Ishikawa (cell line): ENCODE data around the gene PDE6B.

Experiments used
- CEBPB ChIP-seq: IDR thresholded peaks from 2 replicates; pipeline ENCODE4 v1.6.1; 2012
- CREB1 ChIP-seq: IDR thresholded peaks from 2 replicates; pipeline ENCODE4 v1.6.1; 2012; ENCODE audit warnings: low read depth
- EGR1 ChIP-seq: IDR thresholded peaks from 2 replicates; pipeline ENCODE4 v1.6.1; 2012
- EP300 ChIP-seq: IDR thresholded peaks from 2 replicates; pipeline ENCODE4 v1.6.1; 2012; ENCODE audit warnings: borderline replicate concordance
- FOXM1 ChIP-seq: IDR thresholded peaks from 2 replicates; pipeline ENCODE4 v1.6.1; 2012; ENCODE audit warnings: low read depth, borderline replicate concordance
- NFIC ChIP-seq: IDR thresholded peaks from 2 replicates; pipeline ENCODE4 v1.6.1; 2012
- RAD21 ChIP-seq: IDR thresholded peaks from 2 replicates; pipeline ENCODE4 v1.6.1; 2012; ENCODE audit warnings: low read depth
- TAF1 ChIP-seq: IDR thresholded peaks from 2 replicates; pipeline ENCODE4 v1.6.1; 2012; ENCODE audit warnings: low read depth, mild to moderate bottlenecking
- TCF12 ChIP-seq: IDR thresholded peaks from 2 replicates; pipeline ENCODE4 v1.6.1; 2012; ENCODE audit warnings: low read depth
- TEAD4 ChIP-seq: IDR thresholded peaks from 2 replicates; pipeline ENCODE4 v1.6.1; 2012
- YY1 ChIP-seq: IDR thresholded peaks from 2 replicates; pipeline ENCODE4 v1.6.1; 2012; ENCODE audit warnings: low read depth
- ZBTB7A ChIP-seq: IDR thresholded peaks from 2 replicates; pipeline ENCODE4 v1.6.1; 2012; ENCODE audit warnings: low read depth
- TF ChIP-seq, protein P1 (sequence below): IDR thresholded peaks from 2 replicates; pipeline ENCODE4 v1.6.1; 2012; ENCODE audit warnings: low read depth, mild to moderate bottlenecking
- TF ChIP-seq, protein P2 (sequence below): IDR thresholded peaks from 2 replicates; pipeline ENCODE4 v1.6.1; 2012
- TF ChIP-seq, protein P3 (sequence below): IDR thresholded peaks from 2 replicates; pipeline ENCODE4 v1.6.1; 2012

Gene PDE6B

DNA sequence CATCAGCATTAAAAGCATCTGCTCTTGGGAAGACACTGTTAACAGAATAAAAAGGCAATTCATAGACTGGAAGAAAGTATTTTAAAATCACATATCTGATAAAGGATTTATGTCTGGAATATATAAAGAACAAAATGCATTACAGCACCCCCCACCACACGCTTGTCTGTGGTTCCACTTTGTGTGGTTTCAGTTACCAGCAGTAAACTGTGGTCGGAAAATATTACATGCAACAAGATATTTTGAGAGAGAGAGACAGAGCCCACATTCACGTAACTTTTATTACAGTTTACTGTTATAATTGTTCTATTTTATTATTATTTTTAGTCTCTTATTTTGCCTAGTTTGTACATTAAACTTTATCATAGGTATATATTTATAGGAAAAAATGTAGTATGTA, 21.2 kb upstream of the PDE6B start:
- TF ChIP-seq RAD21: no peak
- no peak for TF ChIP-seq TAF1
- TF ChIP-seq, protein P1, sequence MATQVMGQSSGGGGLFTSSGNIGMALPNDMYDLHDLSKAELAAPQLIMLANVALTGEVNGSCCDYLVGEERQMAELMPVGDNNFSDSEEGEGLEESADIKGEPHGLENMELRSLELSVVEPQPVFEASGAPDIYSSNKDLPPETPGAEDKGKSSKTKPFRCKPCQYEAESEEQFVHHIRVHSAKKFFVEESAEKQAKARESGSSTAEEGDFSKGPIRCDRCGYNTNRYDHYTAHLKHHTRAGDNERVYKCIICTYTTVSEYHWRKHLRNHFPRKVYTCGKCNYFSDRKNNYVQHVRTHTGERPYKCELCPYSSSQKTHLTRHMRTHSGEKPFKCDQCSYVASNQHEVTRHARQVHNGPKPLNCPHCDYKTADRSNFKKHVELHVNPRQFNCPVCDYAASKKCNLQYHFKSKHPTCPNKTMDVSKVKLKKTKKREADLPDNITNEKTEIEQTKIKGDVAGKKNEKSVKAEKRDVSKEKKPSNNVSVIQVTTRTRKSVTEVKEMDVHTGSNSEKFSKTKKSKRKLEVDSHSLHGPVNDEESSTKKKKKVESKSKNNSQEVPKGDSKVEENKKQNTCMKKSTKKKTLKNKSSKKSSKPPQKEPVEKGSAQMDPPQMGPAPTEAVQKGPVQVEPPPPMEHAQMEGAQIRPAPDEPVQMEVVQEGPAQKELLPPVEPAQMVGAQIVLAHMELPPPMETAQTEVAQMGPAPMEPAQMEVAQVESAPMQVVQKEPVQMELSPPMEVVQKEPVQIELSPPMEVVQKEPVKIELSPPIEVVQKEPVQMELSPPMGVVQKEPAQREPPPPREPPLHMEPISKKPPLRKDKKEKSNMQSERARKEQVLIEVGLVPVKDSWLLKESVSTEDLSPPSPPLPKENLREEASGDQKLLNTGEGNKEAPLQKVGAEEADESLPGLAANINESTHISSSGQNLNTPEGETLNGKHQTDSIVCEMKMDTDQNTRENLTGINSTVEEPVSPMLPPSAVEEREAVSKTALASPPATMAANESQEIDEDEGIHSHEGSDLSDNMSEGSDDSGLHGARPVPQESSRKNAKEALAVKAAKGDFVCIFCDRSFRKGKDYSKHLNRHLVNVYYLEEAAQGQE: no peak
- TF ChIP-seq YY1: no peak
- TF ChIP-seq TCF12: no peak
- TF ChIP-seq ZBTB7A: no peak
- TF ChIP-seq CEBPB: no peak
- TF ChIP-seq, protein P2, sequence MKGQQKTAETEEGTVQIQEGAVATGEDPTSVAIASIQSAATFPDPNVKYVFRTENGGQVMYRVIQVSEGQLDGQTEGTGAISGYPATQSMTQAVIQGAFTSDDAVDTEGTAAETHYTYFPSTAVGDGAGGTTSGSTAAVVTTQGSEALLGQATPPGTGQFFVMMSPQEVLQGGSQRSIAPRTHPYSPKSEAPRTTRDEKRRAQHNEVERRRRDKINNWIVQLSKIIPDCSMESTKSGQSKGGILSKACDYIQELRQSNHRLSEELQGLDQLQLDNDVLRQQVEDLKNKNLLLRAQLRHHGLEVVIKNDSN: no peak
- TF ChIP-seq EGR1: no peak
- TF ChIP-seq, protein P3, sequence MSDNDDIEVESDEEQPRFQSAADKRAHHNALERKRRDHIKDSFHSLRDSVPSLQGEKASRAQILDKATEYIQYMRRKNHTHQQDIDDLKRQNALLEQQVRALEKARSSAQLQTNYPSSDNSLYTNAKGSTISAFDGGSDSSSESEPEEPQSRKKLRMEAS: no peak

DNA sequence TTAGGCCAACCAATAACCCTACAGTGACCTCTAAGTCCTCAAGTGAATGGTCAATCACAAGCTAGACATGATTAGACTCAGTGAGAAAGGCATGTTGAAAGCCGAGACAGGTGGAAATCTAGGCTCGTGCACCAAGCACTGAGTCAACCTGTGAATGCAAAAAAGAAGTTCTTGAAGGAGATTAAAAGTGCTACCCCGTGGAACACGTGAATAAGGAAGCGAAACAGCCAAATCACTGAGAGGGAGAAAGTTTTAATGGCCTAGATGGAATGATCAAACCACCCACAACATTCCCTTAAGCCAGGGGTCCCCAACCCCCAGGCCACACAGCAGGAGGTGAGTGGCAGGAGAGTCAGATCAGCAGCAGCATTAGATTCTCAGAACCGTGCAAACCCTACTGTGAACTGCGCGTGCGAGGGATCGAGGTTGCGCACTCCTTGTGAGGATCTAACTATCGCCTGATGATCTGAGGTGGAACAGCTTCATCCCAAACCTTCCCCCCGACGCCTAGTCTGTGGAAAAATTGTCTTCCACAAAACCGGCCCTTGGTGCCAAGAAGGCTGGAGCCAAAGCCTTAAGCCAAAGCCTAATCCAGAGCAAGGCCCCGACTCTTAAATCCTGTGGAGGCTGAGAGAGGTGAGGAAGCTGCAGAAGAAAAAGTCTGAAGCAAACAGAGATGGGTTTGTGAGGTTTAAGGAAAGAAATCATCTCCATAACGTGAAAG, 19.5 kb upstream of the PDE6B start:
- TF ChIP-seq, protein P2: no peak
- TF ChIP-seq FOXM1: no peak
- no peak for TF ChIP-seq EP300
- TF ChIP-seq CREB1: no peak
- no peak for TF ChIP-seq TAF1
- TF ChIP-seq TEAD4: no peak
- TF ChIP-seq YY1: no peak
- TF ChIP-seq ZBTB7A: no peak
- TF ChIP-seq CEBPB: no peak

DNA sequence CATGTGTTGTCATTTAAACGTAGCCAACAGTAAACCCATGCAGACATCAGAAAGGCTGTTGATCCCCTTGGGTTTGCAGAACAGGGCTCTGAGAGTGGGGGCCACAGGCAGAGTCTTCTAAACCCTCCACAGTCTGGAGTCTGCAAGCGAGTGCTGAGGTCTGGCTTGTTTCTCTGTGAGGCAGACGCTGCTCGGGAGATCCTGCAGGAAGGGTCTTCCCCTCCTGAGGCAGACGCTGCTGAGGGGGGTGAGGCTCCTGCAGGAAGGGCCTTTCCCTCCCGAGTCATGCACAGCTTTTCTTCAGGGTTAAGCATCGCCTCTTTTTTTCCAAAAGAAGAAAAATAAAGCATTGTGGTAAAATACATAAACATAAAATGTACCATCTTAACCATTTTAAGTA, 17.1 kb upstream of the PDE6B start:
- no peak for TF ChIP-seq ZBTB7A
- no peak for TF ChIP-seq EGR1
- TF ChIP-seq YY1: no peak
- TF ChIP-seq CEBPB: no peak
- TF ChIP-seq TCF12: no peak
- TF ChIP-seq, protein P2: no peak
- no peak for TF ChIP-seq TEAD4
- no peak for TF ChIP-seq CREB1
- no peak for TF ChIP-seq RAD21
- no peak for TF ChIP-seq EP300
- TF ChIP-seq, protein P1: no peak
- TF ChIP-seq TAF1: no peak
- TF ChIP-seq NFIC: no peak
- no peak for TF ChIP-seq FOXM1
- TF ChIP-seq, protein P3: no peak

DNA sequence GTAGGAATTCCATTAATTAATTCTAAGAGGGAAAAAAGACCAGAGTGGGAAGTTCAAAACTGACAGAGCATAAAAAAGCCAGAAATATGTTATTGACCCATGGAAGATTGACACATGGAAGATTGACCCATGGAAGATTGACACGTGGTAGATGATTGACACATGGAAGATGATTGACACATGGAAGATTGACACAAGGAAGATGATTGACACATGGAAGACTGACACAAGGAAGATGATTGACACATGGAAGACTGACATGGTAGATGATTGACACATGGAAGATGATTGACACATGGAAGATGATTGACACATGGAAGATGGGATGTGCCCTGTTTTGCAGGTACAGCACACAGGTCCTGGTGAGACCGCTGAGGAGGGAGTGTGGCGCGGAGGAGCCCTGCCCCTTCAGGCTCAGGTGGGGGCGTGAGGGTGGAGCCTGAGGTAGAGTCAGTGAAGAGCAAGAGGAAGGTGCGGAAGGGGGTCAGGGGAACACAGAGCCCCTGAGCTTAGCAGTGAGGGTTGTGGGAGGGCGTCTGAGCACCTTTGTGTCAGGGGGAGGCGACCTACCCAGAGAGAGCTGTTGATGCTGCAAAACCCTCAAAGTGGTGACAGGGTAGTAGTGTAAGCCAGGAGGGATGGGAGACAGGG, 15.8 kb upstream of the PDE6B start:
- no peak for TF ChIP-seq ZBTB7A
- no peak for TF ChIP-seq FOXM1
- TF ChIP-seq, protein P3: no peak
- no peak for TF ChIP-seq NFIC
- TF ChIP-seq CEBPB: no peak
- no peak for TF ChIP-seq EGR1
- TF ChIP-seq YY1: no peak
- no peak for TF ChIP-seq RAD21
- no peak for TF ChIP-seq TEAD4
- no peak for TF ChIP-seq TCF12
- TF ChIP-seq, protein P1: no peak
- TF ChIP-seq, protein P2: no peak
- TF ChIP-seq TAF1: no peak
- no peak for TF ChIP-seq CREB1
- TF ChIP-seq EP300: no peak
